Liver (tissue), 9 donors: ENCODE data around the gene ADAMTS15. TPM values are rescaled to one million over a fixed set of nuclear protein-coding genes. Genes with fewer than 3 reads are reported as not detected.

Source experiments
- DNase-seq: peaks from one replicate; pipeline ENCODE4 v3.0.0-alpha.2; 2017; ENCODE audit warnings: low spot score
- H3K27ac ChIP-seq, 2 donors: one replicate each; pipeline ENCODE4 v1.7.0; 2013; ENCODE audit warnings: inconsistent platforms in 2 of 2, low read length in 2 of 2, control low read depth in 1 of 2, low read depth in 1 of 2, mild to moderate bottlenecking in 1 of 2
- H3K27me3 ChIP-seq, 4 donors: one replicate each; pipeline versions ENCODE4 v1.6.1 to v1.7.0; 2013; ENCODE audit warnings: low read length in 3 of 4, inconsistent platforms in 1 of 4, mild to moderate bottlenecking in 1 of 4, moderate library complexity in 1 of 4; ENCODE audit not compliant: control insufficient read depth in 4 of 4, insufficient read depth in 4 of 4
- H3K36me3 ChIP-seq, 4 donors: one replicate each; pipeline versions ENCODE4 v1.6.1 to v1.7.0; 2013; ENCODE audit warnings: low read length in 3 of 4, mild to moderate bottlenecking in 3 of 4, low read depth in 1 of 4, moderate library complexity in 1 of 4; ENCODE audit not compliant: control insufficient read depth in 4 of 4, insufficient read depth in 3 of 4
- H3K4me1 ChIP-seq, 4 donors: one replicate each; pipeline versions ENCODE4 v1.6.1 to v1.7.0; 2013; ENCODE audit warnings: low read length in 3 of 4, mild to moderate bottlenecking in 3 of 4, moderate library complexity in 1 of 4; ENCODE audit not compliant: control insufficient read depth in 4 of 4, insufficient read depth in 4 of 4
- H3K4me3 ChIP-seq, 3 donors: one replicate each; pipeline versions ENCODE4 v1.6.1 to v1.7.0; 2013; ENCODE audit warnings: low read length in 3 of 3, control low read depth in 1 of 3, low read depth in 1 of 3, mild to moderate bottlenecking in 1 of 3
- H3K9ac ChIP-seq, 2 donors: one replicate each; pipeline ENCODE4 v1.7.0; 2013; ENCODE audit warnings: low read length in 2 of 2, mild to moderate bottlenecking in 2 of 2, moderate library complexity in 2 of 2, control low read depth in 1 of 2, low read depth in 1 of 2
- H3K9me3 ChIP-seq, 4 donors: one replicate each; pipeline versions ENCODE4 v1.6.1 to v1.7.0; 2013; ENCODE audit warnings: low read length in 3 of 4; ENCODE audit not compliant: control insufficient read depth in 4 of 4
- EGR1 ChIP-seq, 2 donors: IDR thresholded peaks; 2 replicates each; pipeline ENCODE4 v1.6.1; 2016 to 2018; ENCODE audit warnings: antibody characterized with exemption in 2 of 2, low read depth in 2 of 2
- FOXA1 ChIP-seq: IDR thresholded peaks from 2 replicates; pipeline ENCODE4 v1.6.1; 2016; ENCODE audit warnings: antibody characterized with exemption
- GABPA ChIP-seq, 2 donors: IDR thresholded peaks in 1 of 2; conservative IDR thresholded peaks in 1 of 2; 2 replicates each; pipeline ENCODE4 v1.6.1; 2016; ENCODE audit warnings: antibody characterized with exemption in 2 of 2, mild to moderate bottlenecking in 1 of 2, moderate library complexity in 1 of 2
- HNF4A ChIP-seq, 2 donors: conservative IDR thresholded peaks; 2 replicates each; pipeline ENCODE4 v1.6.1; 2016; ENCODE audit warnings: antibody characterized with exemption in 2 of 2, mild to moderate bottlenecking in 2 of 2
- JUND ChIP-seq, 2 donors: IDR thresholded peaks; 2 replicates each; pipeline ENCODE4 v1.6.1; 2016; ENCODE audit warnings: antibody characterized with exemption in 2 of 2
- RAD21 ChIP-seq, 2 donors: IDR thresholded peaks; 2 replicates each; pipeline ENCODE4 v1.6.1; 2016; ENCODE audit warnings: antibody characterized with exemption in 2 of 2, mild to moderate bottlenecking in 2 of 2
- RXRA ChIP-seq, 2 donors: IDR thresholded peaks; 2 replicates each; pipeline ENCODE4 v1.6.1; 2017 to 2018; ENCODE audit warnings: antibody characterized with exemption in 2 of 2, mild to moderate bottlenecking in 1 of 2
- SP1 ChIP-seq: IDR thresholded peaks from 2 replicates; pipeline ENCODE4 v1.6.1; 2018; ENCODE audit warnings: antibody characterized with exemption, mild to moderate bottlenecking
- TAF1 ChIP-seq: conservative IDR thresholded peaks from 2 replicates; pipeline ENCODE4 v1.6.1; 2016; ENCODE audit warnings: antibody characterized with exemption, mild to moderate bottlenecking
- YY1 ChIP-seq: IDR thresholded peaks from 2 replicates; pipeline ENCODE4 v1.6.1; 2016; ENCODE audit warnings: antibody characterized with exemption, mild to moderate bottlenecking
- WGBS: extraction: QIAGEN DNeasy Blood & Tissue Kit; methylation state at CpG from one replicate; pipeline ENCODE4 v1.1.7; 2013; 5-methylcytosine and 5-hydroxymethylcytosine counted together
- polyA plus RNA-seq, 2 donors: library from polyadenylated mRNA; stranded (reverse) in 1 of 2; unstranded in 1 of 2; fragments of 200-250 nt in 1 of 2; fragments of >200 nt in 1 of 2; fragmentation: Nextera tagmentation in 1 of 2; extraction: Ambion mirVana in 1 of 2; gene quantifications; one replicate each; pipeline versions ENCODE4 v1.2.1 to v1.2.3, GENCODE V29; 2013 to 2015
- total RNA-seq, 2 donors: library from RNA; depleted of rRNA; stranded (reverse); fragments of >200 nt; gene quantifications; one replicate each; pipeline ENCODE4 v1.2.3, GENCODE V29; 2014
- TF ChIP-seq, protein P1 (sequence below): IDR thresholded peaks from 2 replicates; pipeline ENCODE4 v1.6.1; 2016; ENCODE audit warnings: antibody characterized with exemption
- TF ChIP-seq, protein P2 (sequence below): fragments of 150-350 bp; IDR thresholded peaks from 2 replicates; pipeline ENCODE4 v1.5.1; 2017; ENCODE audit warnings: improper control_type of control experiment, low read depth, low read length; ENCODE audit not compliant: missing input control
- TF ChIP-seq, protein P3 (sequence below): IDR thresholded peaks from 2 replicates; pipeline ENCODE4 v1.6.1; 2016; ENCODE audit warnings: antibody characterized with exemption
- TF ChIP-seq, protein P4 (sequence below): IDR thresholded peaks from 2 replicates; pipeline ENCODE4 v1.6.1; 2016; ENCODE audit warnings: antibody characterized with exemption, mild to moderate bottlenecking
- donor health status: healthy.
- donor health status: healthy.
- donor health status: healthy.
- donor health status: healthy.
- donor health status: healthy.

Gene ADAMTS15
- total and polyA plus RNA-seq, 4 donors: 0.06 to 1.3 (median 0.77) TPM

DNA sequence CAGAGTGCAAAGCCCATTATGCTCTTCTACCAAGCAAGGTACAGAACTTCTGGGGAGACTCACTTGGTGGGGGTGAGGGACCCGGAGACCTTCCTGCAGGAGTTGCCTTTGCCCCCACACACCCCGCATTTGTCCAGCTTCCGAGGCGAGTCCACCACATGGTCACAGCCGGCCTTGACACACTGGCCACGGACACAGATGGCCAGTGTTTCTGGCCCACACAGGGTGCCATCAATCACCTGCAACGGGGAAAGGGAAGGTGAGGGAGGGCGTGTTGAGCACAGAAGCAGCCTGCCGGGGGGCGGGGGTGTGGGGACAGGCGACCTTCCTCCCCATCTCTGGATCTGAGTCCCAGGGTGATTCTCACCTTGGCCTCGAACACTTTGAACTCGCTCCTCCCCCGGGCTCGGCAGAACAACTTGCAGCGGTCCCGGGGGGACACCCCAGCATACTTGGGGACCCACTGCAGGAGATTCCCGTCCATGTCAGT lies 40.0 kb upstream of the ADAMTS15 start:
- H3K27me3 ChIP-seq: peaks cover 0 to 6% (median 0%) of the 10 kb centered on the region in 4 donors
- H3K9me3 ChIP-seq: no peaks in the 10 kb centered on the region
- WGBS: 81% methylated on average over 18 of the region's 18 CpGs
- peaks cover 0 to 7% (median 2%) of the 10 kb centered on the region in 4 donors for H3K4me1 ChIP-seq
- H3K27ac ChIP-seq: no peak overlapping the region
- no peaks in the 10 kb centered on the region for H3K36me3 ChIP-seq
- TF ChIP-seq RAD21 (IDR thresholded peaks at IDR 0.05) (no peak), YY1 (no peak), GABPA (IDR thresholded peaks at IDR 0.05 in 1 of 2, conservative IDR thresholded peaks at IDR 0.05 in 1 of 2) (no peak), FOXA1 (no peak)
- TF ChIP-seq, protein P1, sequence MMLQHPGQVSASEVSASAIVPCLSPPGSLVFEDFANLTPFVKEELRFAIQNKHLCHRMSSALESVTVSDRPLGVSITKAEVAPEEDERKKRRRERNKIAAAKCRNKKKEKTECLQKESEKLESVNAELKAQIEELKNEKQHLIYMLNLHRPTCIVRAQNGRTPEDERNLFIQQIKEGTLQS: no peak
- no peak for DNase-seq
- no peak overlapping the region for H3K9ac ChIP-seq
- no peak overlapping the region for H3K4me3 ChIP-seq

DNA sequence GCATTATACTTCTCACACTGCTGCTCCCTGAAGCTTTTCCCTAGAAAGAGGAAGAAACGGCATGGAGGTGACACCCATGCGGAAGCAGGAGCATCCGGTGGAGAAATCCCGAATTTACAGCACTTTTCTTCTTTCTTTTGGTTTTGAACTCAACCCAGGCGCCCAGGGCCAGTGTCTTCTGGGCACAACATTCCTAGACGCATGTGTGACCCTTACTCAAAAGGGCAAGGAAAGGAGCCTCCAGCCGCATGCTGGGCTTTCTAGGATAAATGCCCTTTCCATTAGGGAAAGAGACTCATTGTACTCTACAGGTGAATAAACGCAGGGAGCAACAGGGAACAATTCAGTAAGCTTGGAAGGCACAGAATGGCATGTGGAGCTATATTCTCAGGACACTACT lies 39.5 kb upstream of the ADAMTS15 start:
- TF ChIP-seq HNF4A (conservative IDR thresholded peaks at IDR 0.05): no peak
- TF ChIP-seq EGR1 (IDR thresholded peaks at IDR 0.05; ENCODE audit: low read depth in 2 of 2): no peak
- TF ChIP-seq, protein P2, sequence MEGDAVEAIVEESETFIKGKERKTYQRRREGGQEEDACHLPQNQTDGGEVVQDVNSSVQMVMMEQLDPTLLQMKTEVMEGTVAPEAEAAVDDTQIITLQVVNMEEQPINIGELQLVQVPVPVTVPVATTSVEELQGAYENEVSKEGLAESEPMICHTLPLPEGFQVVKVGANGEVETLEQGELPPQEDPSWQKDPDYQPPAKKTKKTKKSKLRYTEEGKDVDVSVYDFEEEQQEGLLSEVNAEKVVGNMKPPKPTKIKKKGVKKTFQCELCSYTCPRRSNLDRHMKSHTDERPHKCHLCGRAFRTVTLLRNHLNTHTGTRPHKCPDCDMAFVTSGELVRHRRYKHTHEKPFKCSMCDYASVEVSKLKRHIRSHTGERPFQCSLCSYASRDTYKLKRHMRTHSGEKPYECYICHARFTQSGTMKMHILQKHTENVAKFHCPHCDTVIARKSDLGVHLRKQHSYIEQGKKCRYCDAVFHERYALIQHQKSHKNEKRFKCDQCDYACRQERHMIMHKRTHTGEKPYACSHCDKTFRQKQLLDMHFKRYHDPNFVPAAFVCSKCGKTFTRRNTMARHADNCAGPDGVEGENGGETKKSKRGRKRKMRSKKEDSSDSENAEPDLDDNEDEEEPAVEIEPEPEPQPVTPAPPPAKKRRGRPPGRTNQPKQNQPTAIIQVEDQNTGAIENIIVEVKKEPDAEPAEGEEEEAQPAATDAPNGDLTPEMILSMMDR: no peak
- TF ChIP-seq, protein P1: no peak
- TF ChIP-seq SP1: no peak
- no peak for TF ChIP-seq GABPA (IDR thresholded peaks at IDR 0.05 in 1 of 2, conservative IDR thresholded peaks at IDR 0.05 in 1 of 2)
- TF ChIP-seq, protein P3, sequence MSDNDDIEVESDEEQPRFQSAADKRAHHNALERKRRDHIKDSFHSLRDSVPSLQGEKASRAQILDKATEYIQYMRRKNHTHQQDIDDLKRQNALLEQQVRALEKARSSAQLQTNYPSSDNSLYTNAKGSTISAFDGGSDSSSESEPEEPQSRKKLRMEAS: no peak
- no peak for TF ChIP-seq FOXA1
- TF ChIP-seq, protein P4, sequence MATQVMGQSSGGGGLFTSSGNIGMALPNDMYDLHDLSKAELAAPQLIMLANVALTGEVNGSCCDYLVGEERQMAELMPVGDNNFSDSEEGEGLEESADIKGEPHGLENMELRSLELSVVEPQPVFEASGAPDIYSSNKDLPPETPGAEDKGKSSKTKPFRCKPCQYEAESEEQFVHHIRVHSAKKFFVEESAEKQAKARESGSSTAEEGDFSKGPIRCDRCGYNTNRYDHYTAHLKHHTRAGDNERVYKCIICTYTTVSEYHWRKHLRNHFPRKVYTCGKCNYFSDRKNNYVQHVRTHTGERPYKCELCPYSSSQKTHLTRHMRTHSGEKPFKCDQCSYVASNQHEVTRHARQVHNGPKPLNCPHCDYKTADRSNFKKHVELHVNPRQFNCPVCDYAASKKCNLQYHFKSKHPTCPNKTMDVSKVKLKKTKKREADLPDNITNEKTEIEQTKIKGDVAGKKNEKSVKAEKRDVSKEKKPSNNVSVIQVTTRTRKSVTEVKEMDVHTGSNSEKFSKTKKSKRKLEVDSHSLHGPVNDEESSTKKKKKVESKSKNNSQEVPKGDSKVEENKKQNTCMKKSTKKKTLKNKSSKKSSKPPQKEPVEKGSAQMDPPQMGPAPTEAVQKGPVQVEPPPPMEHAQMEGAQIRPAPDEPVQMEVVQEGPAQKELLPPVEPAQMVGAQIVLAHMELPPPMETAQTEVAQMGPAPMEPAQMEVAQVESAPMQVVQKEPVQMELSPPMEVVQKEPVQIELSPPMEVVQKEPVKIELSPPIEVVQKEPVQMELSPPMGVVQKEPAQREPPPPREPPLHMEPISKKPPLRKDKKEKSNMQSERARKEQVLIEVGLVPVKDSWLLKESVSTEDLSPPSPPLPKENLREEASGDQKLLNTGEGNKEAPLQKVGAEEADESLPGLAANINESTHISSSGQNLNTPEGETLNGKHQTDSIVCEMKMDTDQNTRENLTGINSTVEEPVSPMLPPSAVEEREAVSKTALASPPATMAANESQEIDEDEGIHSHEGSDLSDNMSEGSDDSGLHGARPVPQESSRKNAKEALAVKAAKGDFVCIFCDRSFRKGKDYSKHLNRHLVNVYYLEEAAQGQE: no peak
- TF ChIP-seq JUND (IDR thresholded peaks at IDR 0.05): no peak
- TF ChIP-seq RXRA (IDR thresholded peaks at IDR 0.05): no peak
- no peak for TF ChIP-seq TAF1
- WGBS: 85% methylated on average over 8 of the region's 8 CpGs
- Histone ChIP-seq H3K9me3 (no peaks in the 10 kb centered on the region), H3K9ac (no peak overlapping the region), H3K27ac (no peak overlapping the region), H3K4me3 (no peak overlapping the region), H3K4me1 (peaks cover 0 to 7% (median 2%) of the 10 kb centered on the region in 4 donors), H3K36me3 (no peaks in the 10 kb centered on the region), H3K27me3 (peaks cover 0 to 6% (median 0%) of the 10 kb centered on the region in 4 donors)
- no peak for DNase-seq
